GM21619 (cell line): Measurements from ENCODE around the gene CD36.
"Not testable (repeated sequence)": the region's sequence is repeated elsewhere in the genome, so short reads cannot be mapped to it uniquely, and the experiment has no call there.

Source experiments
- ATAC-seq: cut with Tn5 transposase; IDR thresholded peaks from one replicate; pipeline ENCODE4 v1.9.1; 2021; ENCODE audit not compliant: unreplicated experiment

Gene CD36

DNA sequence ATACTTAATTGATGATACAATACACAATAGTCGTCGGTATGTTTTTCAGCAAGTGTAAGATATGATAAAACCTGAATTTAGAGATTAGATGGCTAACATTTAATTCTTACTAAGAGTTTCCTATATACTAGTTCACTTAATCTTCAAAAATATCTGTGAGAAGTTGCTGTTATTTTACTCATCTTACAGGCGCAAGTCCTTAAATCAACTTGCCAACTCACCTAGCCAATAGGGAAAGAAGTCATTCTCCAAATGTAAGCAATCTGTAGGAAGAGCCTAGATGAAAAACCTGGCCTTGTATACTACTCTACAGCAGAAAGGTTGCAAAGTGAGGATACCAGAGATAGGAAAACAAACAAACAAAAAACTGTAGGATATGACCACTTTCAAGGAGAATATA lies 10.6 kb downstream of the CD36 start:
- ATAC-seq: no peak

DNA sequence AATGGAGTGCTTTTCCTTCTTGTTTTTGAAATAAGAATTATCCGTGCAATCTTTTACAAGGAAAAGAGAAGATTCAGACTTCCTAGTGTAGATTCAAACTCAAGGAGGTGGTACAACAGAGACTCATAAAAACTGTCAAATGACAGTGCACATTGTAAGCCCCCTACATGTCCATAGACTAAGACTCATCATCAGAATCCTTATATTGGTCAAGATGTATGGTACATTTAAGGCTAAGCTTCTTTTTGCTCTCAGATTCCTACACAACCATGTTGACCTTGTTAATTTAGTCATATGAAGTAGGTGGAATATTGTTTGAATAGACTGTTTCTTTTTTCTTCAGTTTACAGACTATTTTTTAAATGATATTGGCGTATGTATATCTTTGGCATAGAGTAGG lies 11.6 kb downstream of the CD36 start:
- no peak for ATAC-seq

DNA sequence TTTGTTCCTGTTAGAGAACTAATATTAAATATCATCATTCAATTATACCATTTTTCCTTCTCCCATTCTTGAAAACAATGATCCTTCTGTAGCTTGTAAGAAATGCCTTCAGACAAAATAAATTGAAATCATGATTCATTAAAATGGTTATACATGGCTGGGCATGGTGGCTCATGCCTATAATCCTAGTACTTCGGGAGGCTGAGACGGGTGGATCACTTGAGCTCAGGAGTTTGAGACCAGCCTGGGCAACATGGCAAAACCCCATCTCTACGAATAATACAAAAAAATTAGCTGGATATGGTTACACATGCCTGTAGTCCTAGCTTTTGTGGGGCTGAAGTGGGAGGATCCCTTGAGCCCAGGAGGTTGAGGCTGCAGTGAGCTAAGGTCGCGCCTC lies 13.0 kb downstream of the CD36 start:
- no peak for ATAC-seq

DNA sequence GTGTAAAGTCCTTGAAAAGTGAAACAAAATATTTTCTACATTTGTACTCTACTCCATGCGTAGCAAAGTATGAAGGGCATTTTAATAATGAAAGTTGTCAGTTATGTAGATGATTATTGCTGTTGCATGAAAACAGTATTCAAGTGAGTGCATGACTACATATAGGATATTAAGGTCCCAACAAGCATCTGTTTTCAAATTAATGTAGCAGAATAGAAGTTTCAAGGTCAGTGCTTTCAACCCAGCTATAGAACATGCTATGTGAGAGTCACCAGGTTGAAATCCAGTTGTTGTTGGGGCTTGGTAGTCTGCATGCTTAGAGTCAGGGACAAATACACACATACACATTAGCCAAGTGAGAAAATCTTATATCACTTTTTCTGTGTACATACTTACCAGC lies 14.8 kb downstream of the CD36 start:
- ATAC-seq: no peak

DNA sequence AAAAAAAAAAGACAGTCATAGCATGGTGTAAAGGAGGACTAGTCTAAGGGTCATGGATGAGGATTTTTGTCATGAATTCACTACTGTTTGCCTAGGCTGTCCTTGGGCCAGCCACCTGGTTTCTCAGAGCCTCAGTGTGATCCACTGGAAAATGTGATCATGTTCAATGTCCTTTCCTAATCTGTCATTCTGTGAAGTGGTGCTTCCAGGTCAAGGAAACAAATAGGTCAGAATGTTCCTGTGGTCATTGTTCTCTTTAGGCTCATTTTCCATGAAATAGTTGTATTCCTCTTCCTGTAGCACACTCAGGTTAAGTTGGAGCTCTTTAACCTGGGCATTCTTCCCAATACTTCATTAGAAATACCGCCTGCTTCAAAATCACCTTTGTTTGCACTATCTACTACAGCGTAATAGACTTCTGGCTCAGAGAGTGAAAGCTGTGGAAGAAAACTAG lies 16.5 kb downstream of the CD36 start:
- no peak for ATAC-seq

DNA sequence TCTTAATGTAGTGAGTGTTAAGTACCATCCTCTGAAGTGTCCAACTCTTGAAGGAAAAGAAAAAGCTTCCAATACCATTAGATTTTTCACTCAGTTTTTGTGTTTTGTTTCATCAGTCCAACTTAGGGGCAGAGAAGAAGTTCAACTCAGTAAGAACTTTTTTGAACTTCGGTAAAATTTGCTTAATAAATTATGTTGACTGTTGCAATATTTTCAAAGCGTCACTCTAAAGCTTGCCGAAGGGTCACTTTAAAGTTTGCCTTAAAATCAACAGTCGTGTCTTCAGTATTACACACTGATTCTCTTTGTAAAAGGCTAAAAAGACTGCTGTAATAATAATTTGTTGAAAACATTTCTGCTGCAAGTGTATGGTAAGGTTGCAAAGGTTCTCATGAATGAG lies 17.6 kb downstream of the CD36 start:
- ATAC-seq: no peak

DNA sequence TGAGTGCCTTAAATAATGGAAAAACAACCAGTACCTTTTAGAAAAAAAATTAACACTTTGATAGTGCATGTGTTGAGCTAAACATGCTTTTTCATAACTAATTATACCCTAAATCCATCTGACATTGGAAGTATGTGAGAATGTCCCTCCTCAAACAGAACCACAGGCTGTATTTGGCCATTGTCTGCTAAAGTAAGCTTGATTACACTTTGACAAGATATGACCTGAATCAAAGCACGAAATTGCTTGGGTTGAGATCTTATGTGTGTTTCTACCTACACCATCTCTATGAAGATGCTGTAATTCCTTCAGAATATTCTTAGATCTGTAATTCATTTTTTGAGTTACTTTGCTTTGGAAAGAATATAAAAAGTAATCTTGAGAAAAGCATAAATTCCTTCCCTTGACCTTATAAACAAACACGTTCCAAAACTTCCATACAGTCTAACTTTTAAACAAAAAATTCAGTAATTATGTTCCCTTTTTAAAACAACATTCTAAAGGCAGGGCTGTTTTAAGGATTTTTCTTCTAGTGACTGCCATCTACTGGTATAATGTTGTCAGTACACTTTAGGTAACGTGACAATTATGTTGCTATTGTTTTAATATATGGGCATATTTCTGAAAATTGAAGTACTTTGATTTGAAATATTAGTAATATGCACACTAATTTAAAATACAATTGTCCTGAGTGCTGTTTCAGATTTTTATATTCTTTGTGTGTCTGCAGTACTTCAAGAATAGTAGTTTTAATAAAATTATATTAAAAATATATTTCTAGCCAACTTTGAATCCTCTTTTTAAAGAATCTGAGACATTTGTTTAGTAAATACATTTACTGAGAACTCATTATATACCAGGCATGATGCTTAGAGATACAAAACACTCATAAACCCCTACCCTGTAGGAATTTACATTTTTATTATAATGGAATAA lies 20.9 kb downstream of the CD36 start:
- ATAC-seq: no peak

DNA sequence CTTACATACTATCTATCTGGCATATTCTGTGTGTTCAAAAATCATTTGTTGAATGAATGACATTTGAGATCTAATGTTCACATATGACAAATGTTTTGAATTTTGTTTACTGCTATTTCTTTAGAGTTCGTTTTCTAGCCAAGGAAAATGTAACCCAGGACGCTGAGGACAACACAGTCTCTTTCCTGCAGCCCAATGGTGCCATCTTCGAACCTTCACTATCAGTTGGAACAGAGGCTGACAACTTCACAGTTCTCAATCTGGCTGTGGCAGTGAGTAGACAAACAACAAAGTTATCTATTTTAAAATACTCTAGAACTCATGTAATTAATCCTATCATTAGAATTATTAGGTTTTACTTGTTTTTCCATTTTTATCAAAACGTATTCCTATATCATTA lies 22.5 kb downstream of the CD36 start:
- ATAC-seq: no peak

DNA sequence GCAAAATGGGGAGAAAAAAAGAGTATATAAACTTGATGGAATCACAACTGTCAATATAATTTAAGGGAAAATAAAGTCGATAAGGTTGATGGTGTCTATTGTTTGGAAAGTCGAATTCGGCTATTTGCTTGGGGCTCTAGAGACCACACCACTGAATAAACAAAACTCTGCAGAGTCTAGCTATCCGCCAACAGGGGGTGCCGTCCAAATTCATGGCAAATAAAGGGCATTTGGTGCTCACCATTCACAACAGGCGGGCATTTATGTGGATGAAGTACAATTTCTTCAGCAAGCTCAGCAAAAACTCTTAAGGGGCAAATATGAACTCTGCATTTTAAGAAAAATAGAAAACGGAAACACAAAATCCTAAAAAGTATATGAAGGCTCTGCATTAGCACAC lies 23.3 kb downstream of the CD36 start:
- ATAC-seq: no peak

DNA sequence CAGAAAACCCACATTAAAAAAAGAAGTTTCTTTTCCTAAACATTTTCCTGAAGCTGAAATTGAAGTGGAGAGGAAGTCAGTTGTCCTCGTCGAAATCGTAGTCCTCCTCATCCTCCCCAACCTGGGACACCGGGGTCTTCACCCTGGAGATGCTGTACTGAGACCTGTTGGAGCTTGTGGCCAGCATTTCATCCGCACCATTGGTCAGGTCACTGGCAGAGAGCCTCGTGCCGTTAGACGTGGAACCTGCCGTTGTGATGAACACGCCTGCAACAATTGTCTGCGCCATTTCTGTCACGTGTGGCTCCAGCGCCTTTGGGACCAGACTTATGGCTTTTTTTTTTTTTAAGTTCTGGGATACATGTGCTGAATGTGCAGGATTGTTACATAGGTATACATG lies 23.8 kb downstream of the CD36 start:
- no peak for ATAC-seq

DNA sequence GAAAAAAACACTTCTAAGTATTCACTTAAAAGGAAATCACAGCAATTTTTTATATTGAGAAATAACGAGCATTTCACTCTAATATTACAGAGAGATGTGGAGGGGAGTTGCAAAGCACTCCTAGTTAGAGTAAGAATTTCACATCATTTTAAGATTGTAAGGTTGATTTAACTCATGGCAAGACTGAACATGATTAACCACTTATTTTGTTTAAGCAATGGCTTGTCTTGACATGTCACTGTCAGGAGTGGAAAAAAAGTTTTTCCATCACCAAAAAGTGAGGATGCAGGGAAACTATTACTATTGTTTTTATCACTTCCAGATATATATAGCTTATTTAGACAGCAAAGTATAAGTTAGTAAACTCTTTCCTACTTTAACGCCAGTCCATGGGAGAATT lies 27.1 kb downstream of the CD36 start:
- no peak for ATAC-seq

DNA sequence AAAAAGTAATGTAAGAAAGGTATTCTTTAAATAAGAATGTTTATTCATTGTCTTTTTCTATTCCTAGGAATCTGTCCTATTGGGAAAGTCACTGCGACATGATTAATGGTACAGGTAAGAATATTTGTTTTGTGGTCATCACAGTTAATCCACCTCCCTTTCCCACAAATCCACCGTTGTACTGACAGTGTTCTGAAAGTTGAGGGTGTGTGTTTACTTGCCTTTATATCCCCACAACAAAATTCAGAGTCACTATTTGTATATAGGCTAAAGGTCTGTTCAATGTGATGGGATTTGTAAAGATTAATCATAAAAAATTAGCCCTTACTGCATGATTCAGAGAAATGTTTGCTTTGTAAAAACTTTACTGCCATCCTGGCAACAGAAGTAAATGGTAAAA lies 27.9 kb downstream of the CD36 start:
- no peak for ATAC-seq

DNA sequence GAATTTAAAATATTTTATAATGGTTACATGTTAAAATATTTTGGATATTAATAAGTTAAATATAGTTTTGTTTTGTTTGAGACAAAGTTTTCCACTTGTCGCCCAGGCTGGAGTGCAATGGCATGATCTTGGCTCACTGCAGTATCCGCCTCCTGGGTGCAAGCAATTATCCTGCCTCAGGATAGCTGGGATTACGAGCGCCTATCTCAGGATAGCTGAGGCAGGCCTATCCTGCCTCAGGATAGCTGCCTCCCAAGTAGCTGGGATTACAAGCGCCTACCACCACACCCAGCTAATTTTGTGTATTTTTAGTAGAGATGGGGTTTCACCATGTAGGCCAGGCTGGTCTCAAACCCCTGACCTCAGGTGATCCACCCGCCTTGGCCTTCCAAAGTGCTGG lies 30.9 kb downstream of the CD36 start:
- not testable (repeated sequence) for ATAC-seq

DNA sequence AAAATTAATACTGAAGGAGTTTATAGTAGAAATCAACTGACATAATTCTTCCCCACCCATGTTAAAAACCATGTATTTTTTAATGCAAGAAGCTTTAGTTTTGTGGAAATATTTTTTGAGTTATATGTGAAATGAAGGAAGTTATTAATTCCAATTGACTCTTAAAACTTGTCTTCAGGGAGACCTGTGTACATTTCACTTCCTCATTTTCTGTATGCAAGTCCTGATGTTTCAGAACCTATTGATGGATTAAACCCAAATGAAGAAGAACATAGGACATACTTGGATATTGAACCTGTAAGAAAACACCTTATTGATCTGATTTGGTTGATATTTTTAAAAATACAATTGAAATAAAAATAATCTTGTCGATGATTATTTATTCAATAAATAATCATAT lies 33.3 kb downstream of the CD36 start:
- ATAC-seq: no peak

DNA sequence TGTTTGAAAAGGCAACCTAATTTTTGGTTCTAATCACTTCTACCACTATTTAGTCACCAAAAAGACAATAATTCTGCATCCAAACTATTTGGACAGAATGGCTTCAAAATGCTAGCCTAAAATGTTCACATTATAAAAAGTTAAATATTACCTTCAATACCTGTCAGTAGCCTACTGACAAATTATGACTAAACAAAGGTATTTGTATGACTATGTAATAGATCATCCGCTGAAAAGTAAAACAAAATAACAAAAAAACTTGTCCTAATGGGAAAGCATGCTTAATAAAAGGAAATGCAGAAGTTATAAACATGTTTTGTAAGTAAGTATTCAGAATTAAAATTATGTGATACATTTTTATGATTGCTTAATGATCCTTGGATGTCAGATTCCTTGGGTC lies 36.6 kb downstream of the CD36 start:
- ATAC-seq: no peak

DNA sequence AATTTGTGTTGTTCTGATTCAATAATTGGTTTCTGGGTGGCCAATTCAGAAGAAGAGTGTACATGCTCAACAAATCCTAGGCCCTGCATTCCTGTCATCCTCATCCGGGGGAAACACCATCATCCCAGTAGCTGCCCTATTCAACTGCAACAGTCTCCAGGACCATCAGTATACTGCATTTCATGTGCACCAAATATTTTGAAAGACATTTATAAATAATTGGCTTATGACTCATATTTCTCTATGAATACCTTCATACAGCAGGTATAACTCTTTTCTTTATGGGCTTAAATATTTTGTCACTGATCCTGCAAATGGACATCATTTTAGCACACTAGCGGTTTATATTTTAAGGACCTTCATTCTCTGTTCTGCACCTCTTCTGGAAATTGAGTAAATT lies 38.0 kb downstream of the CD36 start:
- ATAC-seq: no peak

DNA sequence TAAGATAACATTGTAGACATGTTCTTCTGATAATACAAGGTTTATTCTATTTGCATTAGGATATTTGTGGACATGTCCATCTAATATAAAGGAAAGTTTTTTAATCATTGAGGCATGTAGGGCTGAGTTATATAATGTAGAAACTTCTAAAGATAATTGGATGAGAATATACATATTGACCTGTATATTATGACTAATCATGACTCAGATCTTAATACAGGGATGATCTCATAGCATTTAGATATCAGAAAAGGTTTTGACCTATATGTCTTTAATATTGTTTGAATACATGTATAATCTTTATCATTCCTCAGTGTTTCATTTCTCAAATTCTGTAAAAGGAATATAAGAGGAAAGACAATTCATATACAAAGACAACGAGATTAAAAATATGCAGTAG lies 39.2 kb downstream of the CD36 start:
- ATAC-seq: no peak

DNA sequence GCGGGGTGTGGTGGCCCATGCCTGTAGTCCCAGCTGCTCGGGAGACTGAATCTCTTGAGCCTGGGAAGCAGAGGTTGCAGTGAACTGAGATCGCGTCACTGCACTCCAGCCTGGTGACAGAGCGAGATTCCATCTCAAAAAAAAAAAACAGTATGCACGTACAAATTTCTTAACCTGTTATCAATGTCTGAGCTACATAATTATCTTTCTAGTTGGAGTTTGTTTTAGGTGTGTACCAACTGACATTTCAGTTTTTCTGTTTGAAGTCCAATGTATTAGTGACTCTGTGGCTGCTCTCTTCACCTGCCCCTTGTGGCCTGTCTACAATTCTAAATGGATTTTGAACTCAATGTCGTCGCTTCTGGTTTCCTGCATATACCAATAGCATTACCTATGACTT lies 40.3 kb downstream of the CD36 start:
- ATAC-seq: no peak

DNA sequence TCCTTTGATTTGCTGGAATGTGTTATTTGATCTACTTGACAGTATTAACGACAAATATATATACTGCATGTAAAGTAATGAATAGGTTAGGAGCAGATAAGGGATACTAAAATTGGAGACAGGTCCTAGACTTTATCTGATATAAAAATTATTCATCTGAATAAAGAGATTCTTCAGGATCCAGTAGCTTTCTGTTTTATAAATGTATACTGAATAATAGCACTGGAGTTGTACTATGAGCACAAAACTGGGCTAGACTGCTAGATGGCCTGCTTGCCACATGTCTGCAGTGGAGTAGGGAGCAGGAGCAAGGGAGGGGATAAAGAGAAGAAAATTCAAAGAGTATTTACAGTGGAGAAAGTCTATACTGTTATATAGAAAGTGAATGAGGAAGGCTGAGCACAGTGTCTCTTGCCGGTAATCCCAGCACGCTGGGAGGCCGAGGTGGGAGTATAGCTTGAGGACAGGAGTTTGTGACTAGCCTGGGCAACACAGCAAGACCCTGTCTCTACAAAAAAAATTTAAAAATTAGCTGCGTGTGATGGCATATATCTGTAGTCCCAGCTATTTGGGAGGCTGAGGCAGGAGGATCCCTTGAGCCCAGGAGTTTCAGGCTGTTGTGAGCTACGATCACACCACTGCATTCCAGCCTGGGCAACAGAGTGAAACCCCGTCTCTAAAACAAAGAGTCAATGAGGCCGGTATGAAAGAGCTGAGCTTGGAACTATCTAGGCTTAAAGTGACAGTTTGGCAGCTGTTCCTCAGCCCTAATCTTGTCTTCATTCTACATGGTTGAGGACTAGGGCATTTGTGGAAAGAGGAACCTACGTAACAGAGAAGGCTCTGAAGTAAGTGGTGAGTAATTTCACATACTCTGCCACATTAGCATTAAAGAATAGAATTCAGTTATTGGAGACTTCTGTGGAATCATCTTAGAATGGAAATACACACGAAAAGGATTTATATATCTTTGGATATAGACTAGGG lies 41.8 kb downstream of the CD36 start:
- no peak for ATAC-seq

DNA sequence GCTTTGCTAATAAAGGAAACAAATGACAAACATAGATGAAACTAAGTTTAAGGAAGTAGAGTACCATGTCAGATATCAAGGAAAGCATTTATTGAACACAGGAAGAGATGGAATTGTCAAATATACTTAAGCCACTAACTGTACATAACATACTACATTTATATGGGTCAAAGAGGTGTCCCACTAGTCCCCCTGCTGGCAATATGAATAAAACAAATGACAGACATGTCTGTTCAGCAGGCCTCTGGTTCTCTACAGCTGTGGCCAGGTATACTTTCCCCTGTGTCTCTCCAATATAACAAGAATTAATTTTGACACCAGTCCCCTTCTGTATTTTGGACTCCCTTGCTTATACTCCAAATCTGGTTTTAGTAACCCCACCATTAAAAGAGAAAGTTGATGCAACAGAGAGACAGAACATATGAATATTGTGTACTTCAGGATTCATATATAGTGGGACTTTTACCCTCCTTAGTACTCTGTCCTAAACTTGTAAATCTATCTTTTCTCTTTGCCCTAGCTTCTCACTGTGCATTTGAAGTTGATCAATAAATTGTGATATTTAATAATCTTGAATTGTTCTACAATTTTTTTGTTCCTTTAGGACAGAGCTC lies 42.9 kb downstream of the CD36 start:
- ATAC-seq: peak; percentile 74

DNA sequence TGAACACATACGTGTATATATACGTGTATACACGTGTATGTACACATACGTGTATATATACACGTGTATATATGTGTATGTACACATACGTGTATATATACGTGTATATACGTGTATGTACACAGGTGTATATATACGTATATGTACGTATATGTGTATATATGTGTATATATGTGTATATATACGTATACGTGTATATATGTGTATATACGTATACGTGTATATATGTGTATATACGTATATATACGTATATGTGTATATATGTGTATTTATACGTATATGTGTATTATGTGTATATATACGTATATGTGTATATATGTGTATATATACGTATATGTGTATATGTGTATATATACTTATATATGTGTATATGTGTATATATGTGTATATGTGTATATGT lies 44.3 kb downstream of the CD36 start:
- no peak for ATAC-seq
